NT2/D1 (cell line): ENCODE results near the gene SEC14L2.

Source experiments
- DNase-seq: peaks from one replicate; pipeline ENCODE4 v3.0.0-alpha.2; 2011; ENCODE audit warnings: low read depth, low spot score
- H3K27me3 ChIP-seq: 2 replicates; pipeline ENCODE4 v1.6.0; 2011; ENCODE audit warnings: mild to moderate bottlenecking; ENCODE audit not compliant: insufficient read length, insufficient read depth
- H3K36me3 ChIP-seq: 2 replicates; pipeline ENCODE4 v1.6.1; 2011; ENCODE audit warnings: mild to moderate bottlenecking, low read length, mixed read lengths; ENCODE audit not compliant: insufficient read depth, insufficient read length
- H3K4me1 ChIP-seq: 2 replicates; pipeline ENCODE4 v1.5.1; 2011; ENCODE audit not compliant: insufficient read depth, insufficient read length
- H3K4me3 ChIP-seq: 2 replicates; pipeline ENCODE4 v1.5.1; 2011; ENCODE audit warnings: low read depth; ENCODE audit not compliant: insufficient read length
- H3K9ac ChIP-seq: 2 replicates; pipeline ENCODE4 v1.6.0; 2011; ENCODE audit warnings: low read depth; ENCODE audit not compliant: insufficient read length
- H3K9me3 ChIP-seq: 2 replicates; pipeline ENCODE4 v1.5.1; 2011; ENCODE audit warnings: mild to moderate bottlenecking, low read length; ENCODE audit not compliant: insufficient read depth
- SUZ12 ChIP-seq: IDR thresholded peaks from 2 replicates; pipeline ENCODE4 v1.6.1; 2011; ENCODE audit not compliant: insufficient read length, insufficient read depth; ENCODE audit errors: extremely low read depth
- YY1 ChIP-seq: IDR thresholded peaks from 2 replicates; pipeline ENCODE4 v1.6.1; 2011; ENCODE audit not compliant: insufficient read length, insufficient read depth
- ZNF274 ChIP-seq: IDR thresholded peaks from 2 replicates; pipeline ENCODE4 v1.6.1; 2011; ENCODE audit warnings: mild to moderate bottlenecking, low read depth, low read length

SEC14L2 gene

DNA sequence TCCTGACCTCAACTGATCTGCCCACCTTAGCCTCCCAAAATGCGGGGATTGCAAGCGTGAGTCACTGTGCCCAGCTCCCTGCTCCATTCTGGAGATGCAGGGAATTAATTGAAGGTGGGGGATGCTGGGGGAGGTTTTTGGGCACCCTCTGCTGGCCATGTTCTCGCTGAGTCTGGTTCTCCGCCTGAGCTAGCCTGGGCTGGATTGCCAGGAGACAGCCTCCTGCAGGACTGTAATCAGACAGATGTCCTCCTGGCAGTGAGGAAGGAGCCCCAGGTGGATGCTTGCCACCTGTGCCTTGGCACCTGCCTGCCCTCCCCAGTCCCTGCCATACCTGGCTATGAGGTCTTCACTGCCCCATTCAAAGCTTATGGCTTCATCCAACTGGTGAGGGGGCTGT lies 34.1 kb downstream of the SEC14L2 start:
- H3K4me1 ChIP-seq: peaks cover 3% of the 10 kb centered on the region

DNA sequence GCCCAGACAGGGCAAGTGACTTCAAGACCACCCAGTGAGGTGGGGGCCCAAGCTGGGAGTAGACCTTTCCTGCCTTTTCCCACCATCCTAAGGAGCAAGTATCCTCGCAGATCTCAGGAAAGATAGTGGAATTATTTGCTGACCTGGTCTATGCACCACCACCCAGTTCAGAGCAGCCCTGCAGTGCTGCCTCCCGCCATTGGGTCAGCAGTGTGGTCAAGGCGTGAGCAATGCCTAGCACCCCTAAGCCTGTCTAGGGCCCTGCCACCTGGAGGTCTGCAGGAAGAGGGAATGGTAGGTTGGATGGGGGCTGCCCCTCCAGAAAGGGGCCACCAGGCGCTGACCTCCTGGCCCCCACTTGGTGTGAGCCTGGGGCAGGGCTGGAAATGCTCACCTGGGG lies 35.3 kb downstream of the SEC14L2 start:
- peaks cover 3% of the 10 kb centered on the region for H3K4me1 ChIP-seq
- no peak for TF ChIP-seq SUZ12
- H3K9me3 ChIP-seq: peaks cover under 1% of the 10 kb centered on the region; the same call in 1 of the 2 replicates
- no peaks in the 10 kb centered on the region for H3K27me3 ChIP-seq
- no peak for DNase-seq
- H3K4me3 ChIP-seq: no peak overlapping the region
- no peak overlapping the region for H3K9ac ChIP-seq
- H3K36me3 ChIP-seq: peaks cover 23% of the 10 kb centered on the region

More for the DNA sequence above, 34.1 kb downstream of the SEC14L2 start:
- TF ChIP-seq YY1: no peak
- H3K9ac ChIP-seq: no peak overlapping the region
- no peaks in the 10 kb centered on the region; the same call in 1 of the 2 replicates for H3K9me3 ChIP-seq
- peaks cover 30% of the 10 kb centered on the region for H3K36me3 ChIP-seq
- H3K4me3 ChIP-seq: no peak overlapping the region
- DNase-seq: no peak
- H3K27me3 ChIP-seq: no peaks in the 10 kb centered on the region

DNA sequence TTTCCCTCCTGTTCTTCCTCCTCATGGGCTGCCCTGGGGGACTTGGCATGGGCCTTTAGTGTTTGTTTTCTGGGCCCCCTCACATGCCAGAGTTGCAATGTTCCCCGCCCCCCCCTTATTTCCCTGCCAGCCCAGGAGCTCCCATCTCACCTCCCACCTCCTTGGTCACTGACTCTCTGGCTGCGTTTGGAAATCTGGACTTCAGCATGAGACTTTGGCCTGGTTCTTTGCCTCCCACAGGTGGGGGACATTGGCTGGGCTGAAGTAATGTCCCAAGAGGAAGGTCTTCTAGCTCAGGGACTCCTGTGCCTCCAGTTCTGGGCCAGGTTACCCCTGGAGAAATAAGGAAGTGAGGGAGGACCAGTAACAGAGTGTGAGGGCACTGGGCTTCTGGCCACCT lies 35.7 kb downstream of the SEC14L2 start:
- peaks cover 5% of the 10 kb centered on the region; the same call in 1 of the 2 replicates for H3K9me3 ChIP-seq
- no peak overlapping the region for H3K4me3 ChIP-seq
- peaks cover 3% of the 10 kb centered on the region for H3K4me1 ChIP-seq
- no peak for TF ChIP-seq ZNF274
- H3K9ac ChIP-seq: no peak overlapping the region
- peaks cover 19% of the 10 kb centered on the region for H3K36me3 ChIP-seq
- no peaks in the 10 kb centered on the region for H3K27me3 ChIP-seq
- no peak for DNase-seq

DNA sequence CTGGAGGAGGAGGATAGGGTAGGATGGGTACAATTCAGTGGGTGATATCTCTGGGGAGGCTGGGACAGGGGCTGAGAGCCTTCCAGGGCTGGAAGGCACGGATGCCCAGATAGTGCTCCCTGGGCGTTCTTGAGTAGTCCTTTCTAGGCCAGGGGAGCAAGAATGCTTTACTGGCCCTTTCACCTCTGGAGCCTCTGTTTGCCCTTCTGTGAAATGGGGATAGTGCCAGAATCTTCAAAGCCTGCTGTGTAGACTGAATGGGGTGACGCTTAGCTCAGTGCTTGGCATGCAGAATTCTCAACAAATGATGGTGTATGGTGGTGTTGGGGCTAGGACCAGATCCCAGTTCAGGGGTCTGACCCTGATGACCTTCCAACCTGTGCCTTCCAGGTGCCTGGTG lies 36.4 kb downstream of the SEC14L2 start:
- Histone ChIP-seq H3K9ac (no peak overlapping the region), H3K4me3 (no peak overlapping the region), H3K36me3 (peaks cover 12% of the 10 kb centered on the region), H3K27me3 (no peaks in the 10 kb centered on the region), H3K9me3 (peaks cover 12% of the 10 kb centered on the region; the same call in 1 of the 2 replicates), H3K4me1 (peaks cover 3% of the 10 kb centered on the region)
- no peak for TF ChIP-seq SUZ12
- no peak for TF ChIP-seq ZNF274
- TF ChIP-seq YY1: no peak
- no peak for DNase-seq

DNA sequence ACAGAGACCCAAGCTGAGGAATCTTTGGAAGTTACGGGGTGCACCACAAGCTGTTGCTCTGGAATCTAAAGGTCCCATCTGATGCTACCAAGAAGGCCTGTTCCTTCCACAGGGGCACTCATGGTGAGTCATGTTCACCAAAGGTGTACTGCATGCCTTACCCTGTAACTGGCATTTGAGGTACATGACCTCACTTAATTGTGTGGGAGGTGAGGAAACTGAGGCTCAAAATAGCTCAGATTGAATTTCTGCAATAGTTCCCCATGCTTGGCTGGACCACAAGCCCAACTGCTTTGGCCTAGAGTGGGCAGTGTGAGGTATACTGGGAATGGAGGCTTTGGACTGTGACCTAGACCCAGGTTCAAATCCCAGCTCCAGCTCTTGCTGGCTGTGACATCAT lies 37.0 kb downstream of the SEC14L2 start:
- TF ChIP-seq ZNF274 (no peak), SUZ12 (no peak), YY1 (no peak)
- H3K4me3 ChIP-seq: no peak overlapping the region
- no peak overlapping the region for H3K9ac ChIP-seq
- H3K9me3 ChIP-seq: peaks cover 13% of the 10 kb centered on the region; the same call in 1 of the 2 replicates
- no peak for DNase-seq
- no peaks in the 10 kb centered on the region for H3K27me3 ChIP-seq
- H3K36me3 ChIP-seq: peaks cover 7% of the 10 kb centered on the region
- peaks cover 3% of the 10 kb centered on the region for H3K4me1 ChIP-seq

DNA sequence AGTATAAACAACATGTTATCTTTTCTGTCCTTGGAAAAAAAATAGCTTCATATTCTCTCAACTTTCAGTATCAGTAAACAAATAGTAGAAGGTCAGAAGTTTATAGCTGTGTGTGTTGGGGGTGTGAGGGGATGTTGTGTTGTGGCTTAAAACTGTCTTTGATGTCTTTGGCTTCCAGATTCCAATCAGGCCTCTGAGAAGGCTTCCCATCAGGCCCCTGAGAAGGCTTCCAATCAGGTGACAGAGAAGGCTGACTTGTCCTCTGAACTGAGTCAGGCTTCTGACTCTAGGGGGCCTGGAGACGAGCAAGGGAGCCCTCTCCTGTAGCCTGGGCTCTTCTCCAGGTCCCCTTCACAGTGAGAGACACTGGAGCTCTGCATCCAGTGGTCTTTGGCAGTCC lies 38.0 kb downstream of the SEC14L2 start:
- H3K9me3 ChIP-seq: peaks cover 13% of the 10 kb centered on the region; the same call in 1 of the 2 replicates
- DNase-seq: no peak
- H3K9ac ChIP-seq: no peak overlapping the region
- no peak for TF ChIP-seq YY1
- TF ChIP-seq ZNF274: no peak
- TF ChIP-seq SUZ12: no peak
- H3K4me3 ChIP-seq: no peak overlapping the region
- H3K36me3 ChIP-seq: no peaks in the 10 kb centered on the region
- H3K27me3 ChIP-seq: no peaks in the 10 kb centered on the region
- peaks cover 3% of the 10 kb centered on the region for H3K4me1 ChIP-seq

DNA sequence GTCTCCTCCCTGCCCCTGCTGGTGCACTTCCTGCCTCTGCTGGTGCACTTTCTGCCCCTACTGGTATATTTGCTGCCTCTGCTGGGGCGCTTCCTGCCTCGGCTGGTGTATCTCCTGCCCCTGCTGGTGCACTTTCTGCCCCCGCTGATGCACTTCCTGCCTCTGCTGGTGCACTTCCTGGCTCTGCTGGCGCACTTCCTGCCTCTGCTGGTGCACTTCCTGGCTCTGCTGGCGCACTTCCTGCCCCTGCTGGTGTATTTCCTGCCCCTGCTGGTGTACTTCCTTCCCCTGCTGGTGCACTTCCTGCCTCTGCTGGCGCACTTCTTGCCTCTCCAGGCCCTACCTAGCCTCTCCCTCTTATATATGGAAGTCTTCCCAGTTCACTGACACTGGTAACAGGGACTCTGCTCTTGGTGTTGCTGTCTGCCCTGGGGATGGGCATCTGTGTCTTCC lies 38.9 kb downstream of the SEC14L2 start:
- Histone ChIP-seq H3K4me3 (no peak overlapping the region), H3K4me1 (peaks cover 2% of the 10 kb centered on the region), H3K27me3 (no peaks in the 10 kb centered on the region), H3K9me3 (peaks cover 13% of the 10 kb centered on the region; the same call in 1 of the 2 replicates), H3K36me3 (no peaks in the 10 kb centered on the region), H3K9ac (no peak overlapping the region)
- TF ChIP-seq ZNF274 (no peak), YY1 (no peak), SUZ12 (no peak)
- no peak for DNase-seq

DNA sequence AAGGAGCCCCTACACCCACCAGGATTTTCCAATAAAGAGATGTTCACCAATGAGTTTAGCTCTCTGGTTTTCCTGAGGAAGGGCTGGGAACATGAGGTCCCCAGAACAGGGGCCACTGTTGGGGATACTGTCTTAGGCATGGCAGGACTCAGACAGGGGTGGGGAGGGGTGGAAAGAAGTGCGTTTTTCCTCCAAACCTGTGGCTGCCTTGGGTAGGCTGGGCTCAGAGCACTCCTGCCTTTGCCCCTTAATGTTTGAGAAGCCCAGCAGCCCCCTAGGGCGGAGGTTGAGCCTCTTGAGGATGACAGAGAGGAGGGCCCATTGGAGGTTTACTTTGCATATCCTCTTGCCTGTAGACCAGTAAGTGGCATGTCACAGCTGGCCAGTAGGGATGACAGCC lies 39.4 kb downstream of the SEC14L2 start:
- no peak overlapping the region for H3K4me3 ChIP-seq
- H3K9me3 ChIP-seq: peaks cover 13% of the 10 kb centered on the region; the same call in 1 of the 2 replicates
- H3K4me1 ChIP-seq: peaks cover 2% of the 10 kb centered on the region
- no peaks in the 10 kb centered on the region for H3K27me3 ChIP-seq
- H3K36me3 ChIP-seq: no peaks in the 10 kb centered on the region
- H3K9ac ChIP-seq: no peak overlapping the region
- no peak for TF ChIP-seq ZNF274
- TF ChIP-seq SUZ12: no peak
- no peak for TF ChIP-seq YY1
- DNase-seq: no peak
